Lung (tissue), 12 donors: Measurements from ENCODE around the gene HPCA. TPM values are rescaled to one million over a fixed set of nuclear protein-coding genes. Genes with fewer than 3 reads are reported as not detected.

Experiments
- ATAC-seq: fragments of 200-7000 bp; cut with Tn5 transposase; one replicate; pipeline ENCODE4 v1.9.1; 2020; ENCODE audit warnings: moderate number of reproducible peaks; ENCODE audit not compliant: insufficient read depth, low FRiP score
- DNase-seq, 3 donors: peaks; one replicate each; pipeline ENCODE4 v3.0.0-alpha.2; 2013 to 2017
- H3K27ac ChIP-seq, 2 donors: one replicate each; pipeline ENCODE4 v1.5.1; 2013; ENCODE audit warnings: mild to moderate bottlenecking in 2 of 2, moderate library complexity in 2 of 2, control low read depth in 1 of 2, inconsistent platforms in 1 of 2, low read depth in 1 of 2, low read length in 1 of 2
- H3K27me3 ChIP-seq, 3 donors: one replicate each; pipeline ENCODE4 v1.5.1; 2013; ENCODE audit warnings: low read length in 2 of 3; ENCODE audit not compliant: control insufficient read depth in 3 of 3, insufficient read depth in 3 of 3
- H3K36me3 ChIP-seq, 4 donors: one replicate each; pipeline ENCODE4 v1.5.1; 2013; ENCODE audit warnings: low read length in 4 of 4, mild to moderate bottlenecking in 1 of 4, moderate library complexity in 1 of 4; ENCODE audit not compliant: control insufficient read depth in 4 of 4, insufficient read depth in 4 of 4
- H3K4me1 ChIP-seq, 5 donors: one replicate each; pipeline ENCODE4 v1.5.1; 2013; ENCODE audit warnings: low read length in 5 of 5, mild to moderate bottlenecking in 2 of 5, moderate library complexity in 1 of 5; ENCODE audit not compliant: control insufficient read depth in 5 of 5, insufficient read depth in 5 of 5
- H3K4me3 ChIP-seq: one replicate; pipeline ENCODE4 v1.5.1; 2013; ENCODE audit warnings: mild to moderate bottlenecking, control low read depth, moderate library complexity
- H3K9ac ChIP-seq, 2 donors: one replicate each; pipeline ENCODE4 v1.5.1; 2013; ENCODE audit warnings: low read length in 2 of 2, control low read depth in 1 of 2; ENCODE audit not compliant: insufficient read depth in 1 of 2
- H3K9me3 ChIP-seq, 4 donors: one replicate each; pipeline ENCODE4 v1.5.1; 2013; ENCODE audit warnings: low read length in 3 of 4, mild to moderate bottlenecking in 1 of 4, moderate library complexity in 1 of 4; ENCODE audit not compliant: control insufficient read depth in 4 of 4, insufficient read depth in 3 of 4
- CTCF ChIP-seq: IDR thresholded peaks from 2 replicates; pipeline ENCODE4 v1.5.1; 2012; ENCODE audit warnings: mild to moderate bottlenecking; ENCODE audit errors: control extremely low read depth, extremely low read depth
- WGBS, 2 donors: extraction: QIAGEN DNeasy Blood & Tissue Kit; methylation state at CpG; one replicate each; pipeline ENCODE4 v1.1.7; 2013; 5-methylcytosine and 5-hydroxymethylcytosine counted together
- polyA plus RNA-seq, 2 donors: library from polyadenylated mRNA; stranded (reverse); fragments of 200-250 nt; gene quantifications; one replicate each; pipeline ENCODE4 v1.2.1, GENCODE V29; 2013
- total RNA-seq, 2 donors: library from RNA; depleted of rRNA in 1 of 2; stranded (reverse); fragments of >200 nt in 1 of 2; gene quantifications; one replicate each; pipeline ENCODE4 v1.2.1, GENCODE V29; 2014 to 2021
- donor health status: control.
- donor health status: control.
- donor health status: Bipolar disorder and iron deficiency.
- donor health status: healthy.
- donor health status: DM: yes; HTN: yes; CAD: no.

Gene HPCA
- total and polyA plus RNA-seq, 4 donors = 0.19 to 1.3 (median 0.40) TPM; not detected in 1

GRCh38 chr1:32861904-32862695, 24.2 kb upstream of the HPCA start:
- no peak for TF ChIP-seq CTCF
- H3K27ac ChIP-seq = no peak overlapping the region
- no peak for ATAC-seq

GRCh38 chr1:32863218-32863880, 22.9 kb upstream of the HPCA start:
- Histone ChIP-seq H3K27ac (no peak overlapping the region), H3K36me3 (peaks cover 0 to 11% (median 1%) of the 10 kb centered on the region in 4 donors), H3K4me1 (peaks cover 0 to 10% (median 0%) of the 10 kb centered on the region in 5 donors), H3K9me3 (no peaks in the 10 kb centered on the region), H3K27me3 (no peaks in the 10 kb centered on the region), H3K9ac (no peak overlapping the region), H3K4me3 (no peak overlapping the region)
- 88 to 98% methylated on average over 4 of the region's 4 CpGs for WGBS, 2 donors
- TF ChIP-seq CTCF = no peak
- DNase-seq (no peak), ATAC-seq (no peak)

More at GRCh38 chr1:32861904-32862695, 24.2 kb upstream of the HPCA start:
- no peaks in the 10 kb centered on the region for H3K27me3 ChIP-seq
- H3K9ac ChIP-seq = no peak overlapping the region
- no peak overlapping the region for H3K4me3 ChIP-seq
- peaks cover 0 to 10% (median 0%) of the 10 kb centered on the region in 5 donors for H3K4me1 ChIP-seq
- 77 to 85% methylated on average over 3 of the region's 3 CpGs for WGBS, 2 donors
- no peaks in the 10 kb centered on the region for H3K9me3 ChIP-seq
- no peak for DNase-seq
- H3K36me3 ChIP-seq = peaks cover 0 to 9% (median 4%) of the 10 kb centered on the region in 4 donors

- no peak overlapping the region for H3K27ac ChIP-seq
- H3K4me1 ChIP-seq = peaks cover 0 to 10% (median 0%) of the 10 kb centered on the region in 5 donors
- DNase-seq = no peak
- H3K4me3 ChIP-seq = no peak overlapping the region
- no peak for ATAC-seq
- no peak overlapping the region for H3K9ac ChIP-seq
- WGBS, 2 donors = 91 to 100% methylated on average over 1 of the region's 1 CpG
- TF ChIP-seq CTCF = no peak
- peaks cover 0 to 11% (median 1%) of the 10 kb centered on the region in 4 donors for H3K36me3 ChIP-seq
- H3K9me3 ChIP-seq = no peaks in the 10 kb centered on the region
- no peaks in the 10 kb centered on the region for H3K27me3 ChIP-seq
Measured at GRCh38 chr1:32863881-32864245, 22.4 kb upstream of the HPCA start.
